ENCODE measurements around the gene ECT2L.

ECT2L gene

GRCh38 chr6:138857775-138858174 is 61.9 kb downstream of the ECT2L start:
- no peak for TF ChIP-seq POLR2AphosphoS5 (IDR thresholded peaks at IDR 0.05; ENCODE audit: borderline replicate concordance, low read depth, low read length)
- no peak for TF ChIP-seq EZH2 (IDR thresholded peaks at IDR 0.05)
- no peak for TF ChIP-seq FOXP2 (optimal IDR thresholded peaks at IDR 0.05; ENCODE audit: control extremely low read depth, extremely low read length, insufficient read depth)
- H3K9ac ChIP-seq (ENCODE audit: insufficient read length): no peak overlapping the region
- H3K4me3 ChIP-seq: no peak overlapping the region
- no peak for DNase-seq (ENCODE audit: low read depth, low spot score)
- no peaks in the 10 kb centered on the region for H3K9me3 ChIP-seq (ENCODE audit: low read depth, low read length)
- H3K27ac ChIP-seq: no peak overlapping the region
- no peaks in the 10 kb centered on the region for H3K36me3 ChIP-seq (ENCODE audit: insufficient read depth, low read length)

DNA sequence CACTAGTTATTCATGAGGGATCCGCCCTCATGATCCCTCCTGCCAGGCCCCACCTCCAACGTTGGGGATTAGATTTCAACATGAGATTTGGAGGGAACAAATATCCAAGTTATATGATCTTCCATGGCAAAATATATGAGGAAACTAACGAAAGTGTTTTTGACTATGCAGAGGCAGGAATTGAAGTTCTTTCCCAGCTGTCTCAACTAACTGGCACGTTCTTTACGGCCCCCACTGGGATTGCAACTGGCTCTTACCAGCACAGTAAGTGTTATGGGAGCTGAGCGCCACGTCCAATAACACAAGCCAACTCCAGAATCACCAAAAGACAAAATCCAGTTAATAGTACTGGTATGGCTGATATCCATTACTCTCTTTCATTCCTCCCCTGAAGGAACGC is 66.6 kb downstream of the ECT2L start:
- no peak overlapping the region for H3K9ac ChIP-seq (ENCODE audit: insufficient read length)
- no peak for DNase-seq (ENCODE audit: low read depth, low spot score)
- TF ChIP-seq EZH2 (IDR thresholded peaks at IDR 0.05) (no peak), FOXP2 (optimal IDR thresholded peaks at IDR 0.05; ENCODE audit: control extremely low read depth, extremely low read length, insufficient read depth) (no peak), POLR2AphosphoS5 (IDR thresholded peaks at IDR 0.05; ENCODE audit: borderline replicate concordance, low read depth, low read length) (no peak)
- H3K9me3 ChIP-seq (ENCODE audit: low read depth, low read length): no peaks in the 10 kb centered on the region
- H3K4me3 ChIP-seq: no peak overlapping the region
- no peaks in the 10 kb centered on the region for H3K36me3 ChIP-seq (ENCODE audit: insufficient read depth, low read length)
- H3K27ac ChIP-seq: no peak overlapping the region

GRCh38 chr6:138863321-138863720 is 67.4 kb downstream of the ECT2L start:
- no peak for TF ChIP-seq FOXP2 (optimal IDR thresholded peaks at IDR 0.05; ENCODE audit: control extremely low read depth, extremely low read length, insufficient read depth)
- no peak for TF ChIP-seq EZH2 (IDR thresholded peaks at IDR 0.05)
- TF ChIP-seq POLR2AphosphoS5 (IDR thresholded peaks at IDR 0.05; ENCODE audit: borderline replicate concordance, low read depth, low read length): no peak
- H3K36me3 ChIP-seq (ENCODE audit: insufficient read depth, low read length): no peaks in the 10 kb centered on the region
- no peak for DNase-seq (ENCODE audit: low read depth, low spot score)
- H3K4me3 ChIP-seq: no peak overlapping the region
- H3K9ac ChIP-seq (ENCODE audit: insufficient read length): no peak overlapping the region
- H3K27ac ChIP-seq: no peak overlapping the region
- H3K9me3 ChIP-seq (ENCODE audit: low read depth, low read length): no peaks in the 10 kb centered on the region

DNA sequence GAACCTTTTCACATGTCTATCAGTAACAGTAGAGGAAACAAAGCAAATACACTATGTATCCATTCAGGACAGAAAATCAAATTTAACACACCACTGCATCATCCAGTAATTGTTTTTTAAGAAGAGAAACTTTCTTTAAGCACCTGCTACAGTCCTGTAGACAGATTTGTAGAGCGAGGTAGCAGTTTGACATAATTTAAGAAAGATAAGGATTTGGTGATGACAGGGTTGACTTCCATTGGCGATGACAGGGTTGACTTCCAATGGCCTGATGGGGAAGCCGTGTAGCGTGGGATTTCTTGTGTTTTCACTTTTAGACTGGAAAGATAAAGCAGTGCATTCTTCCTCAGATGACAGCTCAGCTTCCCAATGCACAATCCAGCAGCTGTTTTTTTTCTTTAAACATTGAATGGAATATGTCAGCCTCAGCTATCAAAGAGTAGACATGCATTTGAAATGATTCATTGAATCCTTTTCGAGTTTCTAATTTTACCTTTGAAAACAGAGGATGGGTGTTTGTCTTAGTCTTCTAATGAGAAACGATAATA is 68.5 kb downstream of the ECT2L start:
- Histone ChIP-seq H3K9ac (ENCODE audit: insufficient read length) (no peak overlapping the region), H3K27ac (no peak overlapping the region), H3K36me3 (ENCODE audit: insufficient read depth, low read length) (no peaks in the 10 kb centered on the region), H3K9me3 (ENCODE audit: low read depth, low read length) (no peaks in the 10 kb centered on the region), H3K4me3 (no peak overlapping the region)
- TF ChIP-seq EZH2 (IDR thresholded peaks at IDR 0.05) (no peak), POLR2AphosphoS5 (IDR thresholded peaks at IDR 0.05; ENCODE audit: borderline replicate concordance, low read depth, low read length) (no peak), FOXP2 (optimal IDR thresholded peaks at IDR 0.05; ENCODE audit: control extremely low read depth, extremely low read length, insufficient read depth) (no peak)
- no peak for DNase-seq (ENCODE audit: low read depth, low spot score)

GRCh38 chr6:138865480-138866109 is 69.7 kb downstream of the ECT2L start:
- Histone ChIP-seq H3K4me3 (no peak overlapping the region), H3K36me3 (ENCODE audit: insufficient read depth, low read length) (no peaks in the 10 kb centered on the region), H3K9me3 (ENCODE audit: low read depth, low read length) (no peaks in the 10 kb centered on the region), H3K9ac (ENCODE audit: insufficient read length) (no peak overlapping the region), H3K27ac (no peak overlapping the region)
- TF ChIP-seq POLR2AphosphoS5 (IDR thresholded peaks at IDR 0.05; ENCODE audit: borderline replicate concordance, low read depth, low read length): no peak
- no peak for TF ChIP-seq EZH2 (IDR thresholded peaks at IDR 0.05)
- no peak for TF ChIP-seq FOXP2 (optimal IDR thresholded peaks at IDR 0.05; ENCODE audit: control extremely low read depth, extremely low read length, insufficient read depth)
- no peak for DNase-seq (ENCODE audit: low read depth, low spot score)

DNA sequence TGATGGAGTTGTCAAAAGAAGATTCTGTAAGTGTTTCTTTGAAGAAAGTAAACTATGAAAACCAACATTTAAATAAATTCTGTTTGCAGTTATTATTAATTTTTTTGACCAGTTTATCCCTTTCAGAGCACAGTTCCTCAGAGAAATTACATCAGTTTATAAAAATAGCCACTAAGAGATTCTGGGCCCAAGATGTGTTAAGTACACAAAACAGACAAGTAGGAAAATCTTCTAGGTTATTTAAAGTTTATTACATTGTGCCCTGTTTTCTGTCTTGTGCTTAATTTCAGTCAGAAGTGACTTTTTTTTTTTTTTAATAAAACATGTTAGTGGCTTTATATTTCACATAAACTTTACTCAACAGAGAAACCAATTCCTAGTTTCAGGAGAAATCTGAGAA is 72.3 kb downstream of the ECT2L start:
- no peak overlapping the region for H3K4me3 ChIP-seq
- TF ChIP-seq EZH2 (IDR thresholded peaks at IDR 0.05) (no peak), FOXP2 (optimal IDR thresholded peaks at IDR 0.05; ENCODE audit: control extremely low read depth, extremely low read length, insufficient read depth) (no peak)
- H3K9me3 ChIP-seq (ENCODE audit: low read depth, low read length): no peaks in the 10 kb centered on the region
- no peak for DNase-seq (ENCODE audit: low read depth, low spot score)
- H3K36me3 ChIP-seq (ENCODE audit: insufficient read depth, low read length): no peaks in the 10 kb centered on the region
- H3K9ac ChIP-seq (ENCODE audit: insufficient read length): peak overlapping the region; percentile 32
- H3K27ac ChIP-seq: no peak overlapping the region

DNA sequence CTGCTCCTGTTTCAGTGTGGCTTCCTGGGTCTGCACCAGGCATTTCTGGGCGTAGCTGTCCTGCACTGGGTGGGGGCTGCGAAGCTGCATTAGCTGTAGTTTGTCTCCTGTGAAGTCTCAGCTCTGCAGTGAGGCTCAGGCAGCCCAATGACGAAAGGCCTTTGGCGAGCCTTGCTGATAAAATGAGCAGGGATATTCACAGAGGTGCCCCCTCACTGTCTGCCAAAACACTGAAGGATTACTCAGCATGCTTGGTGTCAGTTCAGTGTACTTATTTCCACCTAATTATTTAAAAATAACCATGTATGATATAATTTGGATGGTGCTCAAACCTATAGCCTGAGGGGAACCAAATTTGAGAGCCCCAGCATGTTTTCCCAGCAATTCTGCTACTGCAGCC is 73.5 kb downstream of the ECT2L start:
- peak overlapping the region; percentile 27; the same call in 1 of the 2 replicates for H3K27ac ChIP-seq
- TF ChIP-seq POLR2AphosphoS5 (IDR thresholded peaks at IDR 0.05; ENCODE audit: borderline replicate concordance, low read depth, low read length): no peak; the same call in 1 of the 2 replicates
- TF ChIP-seq FOXP2 (optimal IDR thresholded peaks at IDR 0.05; ENCODE audit: control extremely low read depth, extremely low read length, insufficient read depth): no peak
- no peak for TF ChIP-seq EZH2 (IDR thresholded peaks at IDR 0.05)
- no peaks in the 10 kb centered on the region for H3K9me3 ChIP-seq (ENCODE audit: low read depth, low read length)
- H3K36me3 ChIP-seq (ENCODE audit: insufficient read depth, low read length): no peaks in the 10 kb centered on the region
- no peak overlapping the region for H3K9ac ChIP-seq (ENCODE audit: insufficient read length)
- peak overlapping the region; percentile 14; the same call in 1 of the 2 replicates for H3K4me3 ChIP-seq
- peak; percentile 61 for DNase-seq (ENCODE audit: low read depth, low spot score)

DNA sequence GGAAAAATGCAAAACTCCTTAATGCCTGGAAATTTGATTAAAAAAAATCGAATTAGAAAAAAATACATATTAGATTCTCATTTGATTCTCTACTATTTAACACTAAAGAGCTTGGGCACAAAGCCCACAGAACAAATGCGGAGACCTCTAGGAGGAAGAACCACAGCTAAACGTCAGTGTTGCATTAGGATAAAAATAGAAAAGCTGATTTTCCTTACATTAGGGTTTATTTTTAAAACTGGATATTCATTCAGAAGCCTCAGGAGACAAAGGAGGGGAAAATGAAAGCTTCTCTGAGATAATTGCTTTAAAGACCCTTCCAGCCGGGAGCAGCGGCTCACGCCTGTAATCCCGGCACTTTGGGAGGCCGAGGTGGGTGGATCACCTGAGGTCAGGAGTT is 77.3 kb downstream of the ECT2L start:
- no peak for TF ChIP-seq EZH2 (IDR thresholded peaks at IDR 0.05)
- TF ChIP-seq FOXP2 (optimal IDR thresholded peaks at IDR 0.05; ENCODE audit: control extremely low read depth, extremely low read length, insufficient read depth): no peak
- no peak for TF ChIP-seq POLR2AphosphoS5 (IDR thresholded peaks at IDR 0.05; ENCODE audit: borderline replicate concordance, low read depth, low read length)
- H3K36me3 ChIP-seq (ENCODE audit: insufficient read depth, low read length): no peaks in the 10 kb centered on the region
- no peak overlapping the region for H3K9ac ChIP-seq (ENCODE audit: insufficient read length)
- H3K9me3 ChIP-seq (ENCODE audit: low read depth, low read length): no peaks in the 10 kb centered on the region
- H3K27ac ChIP-seq: no peak overlapping the region
- no peak for DNase-seq (ENCODE audit: low read depth, low spot score)
- H3K4me3 ChIP-seq: no peak overlapping the region
